Measurements from ENCODE around the gene FRMD4A.

Gene FRMD4A

GRCh38 chr10:13711291-13711690 is 619.4 kb downstream of the FRMD4A start:
- no peak for FAIRE-seq
- DNase-seq (ENCODE audit: insufficient read length, low spot score): no peak
- no peak for TF ChIP-seq CTCF (IDR thresholded peaks at IDR 0.05; ENCODE audit: insufficient read depth, missing control alignments)

- FAIRE-seq: no peak
- no peak for TF ChIP-seq CTCF (IDR thresholded peaks at IDR 0.05; ENCODE audit: insufficient read depth, missing control alignments)
- no peak for DNase-seq (ENCODE audit: insufficient read length, low spot score)
Measured at GRCh38 chr10:13709931-13710650, 620.6 kb downstream of the FRMD4A start.

GRCh38 chr10:13708256-13708990 is 622.3 kb downstream of the FRMD4A start:
- FAIRE-seq: no peak
- no peak for DNase-seq (ENCODE audit: insufficient read length, low spot score)
- no peak for TF ChIP-seq CTCF (IDR thresholded peaks at IDR 0.05; ENCODE audit: insufficient read depth, missing control alignments)

GRCh38 chr10:13707156-13707881 is 623.4 kb downstream of the FRMD4A start:
- no peak for TF ChIP-seq CTCF (IDR thresholded peaks at IDR 0.05; ENCODE audit: insufficient read depth, missing control alignments)
- FAIRE-seq (no peak), DNase-seq (ENCODE audit: insufficient read length, low spot score) (no peak)

- no peak for FAIRE-seq
- no peak for TF ChIP-seq CTCF (IDR thresholded peaks at IDR 0.05; ENCODE audit: insufficient read depth, missing control alignments)
- DNase-seq (ENCODE audit: insufficient read length, low spot score): no peak
Measured at GRCh38 chr10:13706604-13707003, 624.1 kb downstream of the FRMD4A start.

GRCh38 chr10:13706175-13706574 is 624.5 kb downstream of the FRMD4A start:
- FAIRE-seq (no peak), DNase-seq (ENCODE audit: insufficient read length, low spot score) (no peak)
- no peak for TF ChIP-seq CTCF (IDR thresholded peaks at IDR 0.05; ENCODE audit: insufficient read depth, missing control alignments)

Measured in D721Med (cell line).